GM21447 (cell line): ENCODE measurements around the gene CCDC74A.
A peak's percentile ranks its signal among the peaks of the same experiment; 100 is the strongest.
"Not testable (repeated sequence)": the region's sequence is repeated elsewhere in the genome, so short reads cannot be mapped to it uniquely, and the experiment has no call there.

ENCODE experiments used
- ATAC-seq: cut with Tn5 transposase; IDR thresholded peaks from one replicate; pipeline ENCODE4 v1.9.1; 2021; ENCODE audit not compliant: unreplicated experiment

Gene CCDC74A

DNA sequence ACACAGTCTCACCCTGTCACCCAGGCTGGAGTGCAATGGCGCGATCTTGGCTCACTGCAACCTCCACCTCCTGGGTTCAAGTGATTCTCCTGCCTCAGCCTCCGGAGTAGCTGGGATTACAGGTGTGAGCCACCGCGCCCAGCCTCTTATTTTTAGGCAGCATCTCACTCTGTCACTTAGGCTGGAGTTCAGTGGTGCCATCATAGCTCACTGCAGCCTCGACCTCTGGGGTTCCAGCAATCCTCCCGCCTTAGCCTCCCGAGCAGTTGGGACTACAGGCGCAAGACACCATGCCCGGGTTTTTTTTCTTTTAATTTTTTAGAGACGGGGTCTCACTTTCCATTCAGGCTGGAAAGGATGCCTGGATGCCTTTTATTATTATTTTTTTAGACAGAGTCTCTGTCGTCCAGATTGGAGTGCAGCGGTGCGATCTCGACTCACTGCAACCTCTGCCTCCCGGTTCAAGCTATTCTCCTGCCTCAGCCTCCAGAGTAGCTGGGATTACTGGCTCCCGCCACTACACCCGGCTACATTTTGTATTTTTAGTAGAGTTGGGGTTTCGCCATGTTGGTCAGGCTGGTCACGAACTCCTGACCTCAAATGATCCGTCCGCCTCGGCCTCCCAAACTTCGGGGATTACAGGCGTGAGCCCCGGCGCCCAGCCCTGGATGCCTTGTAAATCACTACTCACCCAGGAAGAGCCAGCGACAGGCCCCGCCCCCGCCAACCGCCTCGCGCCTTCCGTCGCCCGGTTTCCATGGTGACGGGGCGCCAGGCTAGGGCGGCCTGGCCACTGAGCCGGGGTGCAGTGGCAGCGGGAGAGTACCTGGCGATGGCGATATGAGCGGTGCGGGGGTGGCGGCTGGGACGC, at the start of gene CCDC74A:
CCDC74A (plus strand) TSS at position 758 of the 871 bp plus-strand sequence; CDS start at position 841, 83 bp downstream.
- peak; percentile 80 for ATAC-seq

DNA sequence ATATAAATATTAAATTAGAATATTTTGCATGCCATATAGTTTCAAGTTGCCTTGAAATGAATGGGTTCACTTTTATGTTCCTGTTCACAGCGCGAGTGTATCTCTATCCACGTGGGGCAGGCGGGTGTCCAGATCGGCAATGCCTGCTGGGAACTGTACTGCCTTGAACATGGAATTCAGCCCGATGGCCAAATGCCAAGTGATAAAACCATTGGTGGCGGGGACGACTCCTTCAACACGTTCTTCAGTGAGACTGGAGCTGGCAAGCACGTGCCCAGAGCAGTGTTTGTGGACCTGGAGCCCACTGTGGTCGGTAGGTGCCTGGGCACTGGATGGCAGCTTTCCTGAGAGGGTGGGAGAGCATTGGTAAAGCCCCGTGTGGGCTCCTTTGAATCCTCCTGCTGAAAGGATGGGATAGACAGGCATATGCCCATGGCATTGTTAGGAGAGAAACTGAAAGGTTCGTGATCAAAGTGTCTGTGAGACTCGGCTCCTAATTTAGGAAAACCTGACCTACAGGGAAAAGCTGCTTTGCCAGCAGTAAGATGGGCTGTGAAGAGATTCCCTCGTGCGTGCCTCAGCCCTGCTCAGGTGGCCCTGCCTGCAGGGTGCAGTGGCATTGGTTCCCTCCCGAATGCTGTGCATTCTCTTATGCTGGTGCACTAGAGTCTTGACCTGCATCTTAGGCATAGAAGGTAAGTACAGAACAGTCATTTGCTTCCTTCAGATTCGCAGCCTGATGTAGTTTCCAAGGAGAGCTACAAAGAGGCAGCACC, 49.4 kb upstream of the CCDC74A start:
- not testable (repeated sequence) for ATAC-seq

GRCh38 chr2:131478850-131479461, 48.7 kb upstream of the CCDC74A start:
- not testable (repeated sequence) for ATAC-seq

GRCh38 chr2:131480351-131480750, 47.3 kb upstream of the CCDC74A start:
- not testable (repeated sequence) for ATAC-seq

- ATAC-seq, result not testable (repeated sequence)
Measured at GRCh38 chr2:131482506-131483155, 45.1 kb upstream of the CCDC74A start.

- ATAC-seq, result not testable (repeated sequence)
Measured at GRCh38 chr2:131483981-131484820, 43.5 kb upstream of the CCDC74A start.

GRCh38 chr2:131484906-131485460, 42.7 kb upstream of the CCDC74A start:
- ATAC-seq, result not testable (repeated sequence)

- not testable (repeated sequence) for ATAC-seq
Measured at GRCh38 chr2:131486201-131486902, 41.3 kb upstream of the CCDC74A start.

GRCh38 chr2:131488306-131489205, 39.1 kb upstream of the CCDC74A start:
- ATAC-seq, result no peak

GRCh38 chr2:131490616-131491468, 36.8 kb upstream of the CCDC74A start:
- ATAC-seq, result not testable (repeated sequence)

GRCh38 chr2:131491469-131491836, 36.2 kb upstream of the CCDC74A start:
- ATAC-seq, result peak; percentile 3

DNA sequence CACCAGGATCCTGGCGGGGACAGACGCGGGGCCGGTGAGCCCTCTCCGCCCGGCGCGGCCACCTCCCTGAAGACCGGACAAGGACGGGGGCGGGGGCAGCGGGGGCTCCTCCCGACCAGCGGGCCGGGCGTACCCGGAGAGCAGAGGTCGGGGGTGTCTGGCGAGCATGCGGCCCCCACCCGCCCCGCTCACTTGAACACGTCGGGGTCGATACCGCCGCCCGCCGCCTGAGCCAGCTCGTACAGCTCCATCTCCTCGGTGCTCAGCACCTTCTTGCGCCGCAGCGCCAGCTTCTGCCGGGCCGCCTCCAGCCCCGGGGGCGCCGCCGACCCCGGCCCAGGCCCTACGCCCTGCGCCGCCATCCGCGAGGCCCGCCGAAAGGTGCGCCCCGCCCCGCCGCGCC, 35.7 kb upstream of the CCDC74A start, which contains the start of gene MZT2A:
MZT2A (minus strand) TSS at position 383 of the 403 bp plus-strand sequence; CDS start at position 362, 21 bp downstream.
- peak; percentile 6 for ATAC-seq

DNA sequence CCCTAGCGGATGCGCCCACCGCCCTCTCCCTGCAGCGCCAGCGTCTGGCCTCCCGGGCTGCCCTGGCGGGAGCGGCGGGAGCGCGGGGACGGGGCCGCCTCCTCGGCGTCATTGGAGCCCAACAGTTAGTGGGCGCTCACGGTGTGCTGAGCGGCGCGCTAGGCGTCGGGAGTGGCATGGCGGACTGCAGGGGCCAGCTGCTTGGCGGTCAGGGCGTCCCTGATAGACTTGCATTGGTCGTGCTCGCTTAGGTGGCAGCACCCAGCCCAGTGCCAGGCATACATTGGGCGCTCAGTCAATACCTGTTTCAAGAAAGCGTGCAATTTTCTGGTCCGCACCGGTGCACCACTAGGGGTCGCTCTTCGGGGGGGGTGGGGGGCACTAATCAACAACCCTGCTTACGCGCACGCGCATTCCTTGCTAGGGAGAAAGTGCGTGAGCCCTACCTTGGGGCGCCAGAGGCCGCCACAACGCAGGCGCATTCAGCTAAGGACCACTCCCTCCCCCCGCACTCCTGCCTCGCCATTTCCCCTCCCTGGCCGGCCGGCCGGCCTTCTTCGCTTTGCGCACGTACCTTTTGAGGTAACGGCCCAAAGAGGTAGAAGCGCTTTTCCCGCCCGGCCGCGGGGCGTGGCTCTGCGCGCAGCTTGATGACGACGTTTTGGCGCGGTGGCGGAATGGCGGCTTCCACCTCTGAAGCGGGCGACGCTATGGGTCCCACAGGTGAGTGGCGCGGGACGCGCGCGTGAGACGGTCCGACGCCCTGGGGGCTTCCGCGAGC, 35.1 kb upstream of the CCDC74A start:
- ATAC-seq, result peak; percentile 66

GRCh38 chr2:131493199-131493968, 34.3 kb upstream of the CCDC74A start:
- peak; percentile 18 for ATAC-seq

DNA sequence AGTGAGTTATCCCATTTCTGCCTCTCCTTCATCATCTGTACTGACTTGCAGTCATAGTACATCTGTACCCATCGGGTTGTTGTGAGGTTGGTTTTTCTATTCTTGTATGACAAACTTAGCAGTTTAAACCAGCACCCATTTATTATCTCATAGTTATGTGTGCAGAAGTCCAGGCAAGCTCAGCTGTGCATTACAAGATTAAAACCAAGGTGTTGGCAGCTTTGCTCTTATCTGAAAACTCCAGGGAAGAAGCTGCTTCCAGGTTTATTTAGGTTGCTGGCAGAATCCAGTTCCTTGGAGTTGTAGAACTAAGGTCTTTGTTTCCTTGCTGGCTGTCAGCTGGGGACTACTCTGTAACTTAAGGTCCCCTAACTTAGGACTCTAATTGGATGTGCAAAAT, 32.2 kb upstream of the CCDC74A start:
- ATAC-seq, result not testable (repeated sequence)
